ENCODE measurements around the gene NFATC2IP. TPM values are rescaled to one million over a fixed set of nuclear protein-coding genes. Genes with fewer than 3 reads are reported as not detected.

NFATC2IP gene
- 10 to 100 TPM; 10.3 to 40.8 (median 16.6) TPM for total RNA-seq

GRCh38 chr16:28950648-28951409, at the start of gene NFATC2IP:
Gene NFATC2IP (plus strand): TSS chr16:28950937. CDS start chr16:28951012, 75 bp downstream.
- intact Hi-C loops (cut with DNase I; ENCODE audit: low total_unique reads): no loop called here
- H3K4me1 ChIP-seq: peaks cover 0 to 6% of the 10 kb centered on the region in 2 donors
- peak; percentile 100 for DNase-seq

GRCh38 chr16:28901862-28902261, 48.9 kb upstream of the NFATC2IP start:
- intact Hi-C loops (cut with DNase I; ENCODE audit: low total_unique reads): no loop called here
- DNase-seq: no peak
- TF ChIP-seq POLR2A (IDR thresholded peaks at IDR 0.05) (no peak), CTCF (IDR thresholded peaks at IDR 0.05) (no peak)
- no peak overlapping the region for H3K4me3 ChIP-seq
- no peaks in the 10 kb centered on the region for H3K36me3 ChIP-seq
- H3K4me1 ChIP-seq: no peaks in the 10 kb centered on the region
- H3K9me3 ChIP-seq: no peaks in the 10 kb centered on the region
- no peaks in the 10 kb centered on the region for H3K27me3 ChIP-seq
- H3K27ac ChIP-seq: no peak overlapping the region

More at GRCh38 chr16:28950648-28951409, at the start of gene NFATC2IP:
- TF ChIP-seq POLR2A (IDR thresholded peaks at IDR 0.05) (peak; percentile 10 to 20), CTCF (IDR thresholded peaks at IDR 0.05) (peak in 1 of 4 experiments; percentile 21)
- Histone ChIP-seq H3K36me3 (no peaks in the 10 kb centered on the region), H3K27me3 (no peaks in the 10 kb centered on the region), H3K4me3 (peak within 1 kb of the TSS; percentile 78 to 91), H3K27ac (peak within 1 kb of the TSS; percentile 77 to 90), H3K9me3 (no peaks in the 10 kb centered on the region)

GRCh38 chr16:28902909-28903308, 47.8 kb upstream of the NFATC2IP start:
- H3K27me3 ChIP-seq: no peaks in the 10 kb centered on the region
- H3K9me3 ChIP-seq: no peaks in the 10 kb centered on the region
- no peak overlapping the region for H3K27ac ChIP-seq
- TF ChIP-seq CTCF (IDR thresholded peaks at IDR 0.05): no peak
- TF ChIP-seq POLR2A (IDR thresholded peaks at IDR 0.05): no peak
- H3K36me3 ChIP-seq: no peaks in the 10 kb centered on the region
- no peaks in the 10 kb centered on the region for H3K4me1 ChIP-seq
- intact Hi-C loops (cut with DNase I; ENCODE audit: low total_unique reads): no loop called here
- no peak for DNase-seq
- H3K4me3 ChIP-seq: no peak overlapping the region

- DNase-seq: no peak
- Histone ChIP-seq H3K4me3 (no peak overlapping the region), H3K27me3 (no peaks in the 10 kb centered on the region), H3K4me1 (no peaks in the 10 kb centered on the region), H3K36me3 (no peaks in the 10 kb centered on the region), H3K9me3 (no peaks in the 10 kb centered on the region), H3K27ac (no peak overlapping the region)
- intact Hi-C loops (cut with DNase I; ENCODE audit: low total_unique reads): no loop called here
- TF ChIP-seq CTCF (IDR thresholded peaks at IDR 0.05) (no peak), POLR2A (IDR thresholded peaks at IDR 0.05) (no peak)
Measured at GRCh38 chr16:28903344-28904042, 47.2 kb upstream of the NFATC2IP start.

GRCh38 chr16:28904363-28904762, 46.4 kb upstream of the NFATC2IP start:
- Histone ChIP-seq H3K27me3 (no peaks in the 10 kb centered on the region), H3K27ac (no peak overlapping the region), H3K4me3 (no peak overlapping the region), H3K36me3 (no peaks in the 10 kb centered on the region), H3K9me3 (no peaks in the 10 kb centered on the region), H3K4me1 (no peaks in the 10 kb centered on the region)
- TF ChIP-seq POLR2A (IDR thresholded peaks at IDR 0.05) (no peak), CTCF (IDR thresholded peaks at IDR 0.05) (no peak)
- DNase-seq: no peak
- intact Hi-C loops (cut with DNase I; ENCODE audit: low total_unique reads): no loop called here

Measured in uterus (tissue), 4 donors.